CD4-positive, alpha-beta T cell (primary cell): ENCODE results near the gene MT4. TPM values are rescaled to one million over a fixed set of nuclear protein-coding genes. Genes with fewer than 3 reads are reported as not detected.

Source experiments
- ATAC-seq: fragments of 200-7000 bp; cut with Tn5 transposase; one replicate; pipeline ENCODE4 v1.10.0; 2022; ENCODE audit warnings: mild to moderate bottlenecking; ENCODE audit not compliant: poor library complexity
- CTCF ChIA-PET: fragments of 350-600 bp; sonication (Branson Sonifier 250); formaldehyde crosslinking; loops from one replicate; lab custom pipeline; 2021; ENCODE audit warnings: antibody characterized with exemption, inconsistent platforms; lab: Charles Lee
- POLR2A ChIA-PET: fragments of 350-600 bp; sonication (Branson Sonifier 250); formaldehyde crosslinking; loops from one replicate; lab custom pipeline; 2021; ENCODE audit warnings: antibody characterized with exemption, inconsistent platforms; lab: Charles Lee
- DNase-seq, 14 experiments: peaks; one replicate each; pipeline ENCODE4 v3.0.0-alpha.2; 2013 to 2020; ENCODE audit warnings: mixed read lengths in 2 of 14
- H3K27ac ChIP-seq, 2 donors: one replicate each; pipeline versions ENCODE4 v1.5.1 to v1.7.0; 2013; ENCODE audit warnings: low read length in 2 of 2, low read depth in 1 of 2, mild to moderate bottlenecking in 1 of 2
- H3K27me3 ChIP-seq, 2 experiments: 1 replicate in 1 of 2; 2 replicates in 1 of 2; pipeline versions ENCODE4 v1.6.1 to v1.7.0; 2013; ENCODE audit warnings: low read length in 2 of 2, control low read depth in 1 of 2, mild to moderate bottlenecking in 1 of 2, moderate library complexity in 1 of 2; ENCODE audit not compliant: insufficient read depth in 2 of 2, control insufficient read depth in 1 of 2
- H3K36me3 ChIP-seq: one replicate; pipeline ENCODE4 v1.6.1; 2013; ENCODE audit warnings: low read length, control low read depth; ENCODE audit not compliant: insufficient read depth
- H3K4me1 ChIP-seq: one replicate; pipeline ENCODE4 v1.6.1; 2013; ENCODE audit warnings: low read length, control low read depth; ENCODE audit not compliant: insufficient read depth
- H3K4me3 ChIP-seq: one replicate; pipeline ENCODE4 v1.5.1; 2013; ENCODE audit warnings: mild to moderate bottlenecking, low read length, moderate library complexity
- H3K9me3 ChIP-seq, 2 experiments: 1 replicate in 1 of 2; 2 replicates in 1 of 2; pipeline versions ENCODE4 v1.6.1 to v1.7.0; 2013; ENCODE audit warnings: low read length in 2 of 2, mild to moderate bottlenecking in 2 of 2, control low read depth in 1 of 2, moderate library complexity in 1 of 2; ENCODE audit not compliant: control insufficient read depth in 1 of 2, insufficient read depth in 1 of 2
- H3K27ac Mint-ChIP-seq: one replicate; pipeline ENCODE4 v1.8.0; 2020; ENCODE audit warnings: mixed read lengths
- H3K27me3 Mint-ChIP-seq: one replicate; pipeline ENCODE4 v1.8.0; 2021; ENCODE audit warnings: mixed read lengths
- H3K36me3 Mint-ChIP-seq: one replicate; pipeline ENCODE4 v1.8.0; 2021; ENCODE audit warnings: low read depth, mixed read lengths
- H3K4me1 Mint-ChIP-seq: one replicate; pipeline ENCODE4 v1.8.0; 2021; ENCODE audit warnings: low read depth, mixed read lengths
- H3K4me3 Mint-ChIP-seq: one replicate; pipeline ENCODE4 v1.8.0; 2020; ENCODE audit warnings: mild to moderate bottlenecking, mixed read lengths
- H3K9me3 Mint-ChIP-seq: one replicate; pipeline ENCODE4 v1.8.0; 2020; ENCODE audit warnings: mixed read lengths
- intact Hi-C, 2 experiments: fragments of 100-400 bp; cut with DNase I in 1 of 2; cut with micrococcal nuclease in 1 of 2; formaldehyde crosslinking; loops; one replicate each; pipeline versions ENCODE4 v1.15.1 to v1.9.0; 2023 to 2025; cut with DNase I, micrococcal nuclease
- total RNA-seq, 174 experiments: library from RNA in 2 of 174; stranded (reverse) in 2 of 174; gene quantifications; one replicate each; pipeline ENCODE4 v1.2.3 and lab custom pipeline; 2021 to 2026
- TF ChIP-seq, protein P1 (sequence below): fragments of 200-600 bp; IDR thresholded peaks from one replicate; pipeline ENCODE4 v1.8.0; 2022; ENCODE audit warnings: antibody characterized with exemption, mild to moderate bottlenecking

The MT4 gene
- total RNA-seq, 2 experiments from 2014 or later = not detected

- no peak for ATAC-seq
These were observed 4.4 kb upstream of the MT4 start for GRCh38 chr16:56560447-56560846.

DNA sequence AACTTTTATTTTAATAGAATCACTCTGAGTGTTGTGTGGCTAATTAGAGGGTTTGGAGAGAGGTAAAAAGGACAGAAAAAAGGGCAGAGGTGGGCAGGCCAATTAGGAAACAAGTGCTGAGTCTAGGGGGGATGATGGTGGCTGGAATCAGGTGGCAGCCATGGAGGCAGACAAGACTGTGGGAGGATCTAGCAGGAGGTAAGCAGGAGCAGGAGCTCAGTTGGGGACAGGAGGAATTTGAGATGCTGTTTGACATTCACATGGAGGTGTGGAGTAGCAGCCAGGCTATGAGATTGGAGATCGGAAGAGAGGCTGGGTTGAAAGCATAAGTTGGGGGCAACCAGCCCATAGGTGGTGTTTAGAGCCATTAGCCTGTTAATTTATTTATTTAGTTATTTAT, 3.7 kb upstream of the MT4 start:
- no peak overlapping the region for H3K27ac Mint-ChIP-seq

More at GRCh38 chr16:56560447-56560846, 4.4 kb upstream of the MT4 start:
- Mint-ChIP-seq H3K36me3 (no peaks in the 10 kb centered on the region), H3K4me3 (no peak overlapping the region), H3K27ac (no peak overlapping the region), H3K27me3 (peaks cover 13% of the 10 kb centered on the region), H3K4me1 (no peaks in the 10 kb centered on the region), H3K9me3 (no peaks in the 10 kb centered on the region)
- TF ChIP-seq, protein P1, sequence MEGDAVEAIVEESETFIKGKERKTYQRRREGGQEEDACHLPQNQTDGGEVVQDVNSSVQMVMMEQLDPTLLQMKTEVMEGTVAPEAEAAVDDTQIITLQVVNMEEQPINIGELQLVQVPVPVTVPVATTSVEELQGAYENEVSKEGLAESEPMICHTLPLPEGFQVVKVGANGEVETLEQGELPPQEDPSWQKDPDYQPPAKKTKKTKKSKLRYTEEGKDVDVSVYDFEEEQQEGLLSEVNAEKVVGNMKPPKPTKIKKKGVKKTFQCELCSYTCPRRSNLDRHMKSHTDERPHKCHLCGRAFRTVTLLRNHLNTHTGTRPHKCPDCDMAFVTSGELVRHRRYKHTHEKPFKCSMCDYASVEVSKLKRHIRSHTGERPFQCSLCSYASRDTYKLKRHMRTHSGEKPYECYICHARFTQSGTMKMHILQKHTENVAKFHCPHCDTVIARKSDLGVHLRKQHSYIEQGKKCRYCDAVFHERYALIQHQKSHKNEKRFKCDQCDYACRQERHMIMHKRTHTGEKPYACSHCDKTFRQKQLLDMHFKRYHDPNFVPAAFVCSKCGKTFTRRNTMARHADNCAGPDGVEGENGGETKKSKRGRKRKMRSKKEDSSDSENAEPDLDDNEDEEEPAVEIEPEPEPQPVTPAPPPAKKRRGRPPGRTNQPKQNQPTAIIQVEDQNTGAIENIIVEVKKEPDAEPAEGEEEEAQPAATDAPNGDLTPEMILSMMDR = no peak
- POLR2A ChIA-PET = no interaction called here
- Histone ChIP-seq H3K36me3 (no peaks in the 10 kb centered on the region), H3K27me3 (peaks cover 5 to 6% of the 10 kb centered on the region in 2 experiments), H3K27ac (no peak overlapping the region), H3K4me1 (no peaks in the 10 kb centered on the region), H3K9me3 (no peaks in the 10 kb centered on the region), H3K4me3 (no peak overlapping the region)
- DNase-seq = no peak
- intact Hi-C loops = no loop called here
- CTCF ChIA-PET = no interaction called here

GRCh38 chr16:56569971-56570370, 5.1 kb downstream of the MT4 start:
- H3K4me1 Mint-ChIP-seq = no peaks in the 10 kb centered on the region
- Histone ChIP-seq H3K36me3 (no peaks in the 10 kb centered on the region), H3K9me3 (peaks cover 0 to 6% of the 10 kb centered on the region in 2 experiments), H3K27ac (no peak overlapping the region), H3K4me1 (no peaks in the 10 kb centered on the region), H3K27me3 (peaks cover 0 to 1% of the 10 kb centered on the region in 2 experiments), H3K4me3 (no peak overlapping the region)
- ChIA-PET POLR2A (no interaction called here), CTCF (no interaction called here)
- H3K4me3 Mint-ChIP-seq = no peak overlapping the region
- intact Hi-C loops = loop anchor here in 1 of 2 experiments (10.0 kb wide), 1 partner anchor 625 kb away; no protein-coding TSS in a partner anchor
- TF ChIP-seq, protein P1 = no peak
- no peaks in the 10 kb centered on the region for H3K27me3 Mint-ChIP-seq
- no peak overlapping the region for H3K27ac Mint-ChIP-seq
- no peaks in the 10 kb centered on the region for H3K9me3 Mint-ChIP-seq
- DNase-seq = no peak
- ATAC-seq = no peak
- H3K36me3 Mint-ChIP-seq = no peaks in the 10 kb centered on the region

More for the DNA sequence above, 3.7 kb upstream of the MT4 start:
- no peaks in the 10 kb centered on the region for H3K36me3 Mint-ChIP-seq
- H3K27ac ChIP-seq = no peak overlapping the region
- CTCF ChIA-PET = no interaction called here
- TF ChIP-seq, protein P1 = no peak
- no peaks in the 10 kb centered on the region for H3K36me3 ChIP-seq
- H3K4me1 Mint-ChIP-seq = no peaks in the 10 kb centered on the region
- POLR2A ChIA-PET = no interaction called here
- peaks cover 0 to 6% of the 10 kb centered on the region in 2 experiments for H3K27me3 ChIP-seq
- no peaks in the 10 kb centered on the region for H3K9me3 ChIP-seq
- intact Hi-C loops = no loop called here
- no peaks in the 10 kb centered on the region for H3K9me3 Mint-ChIP-seq
- H3K4me1 ChIP-seq = no peaks in the 10 kb centered on the region
- no peak for DNase-seq
- ATAC-seq = no peak
- H3K4me3 ChIP-seq = no peak overlapping the region
- H3K4me3 Mint-ChIP-seq = no peak overlapping the region
- H3K27me3 Mint-ChIP-seq = peaks cover 13% of the 10 kb centered on the region
